Hematopoietic multipotent progenitor cell treated with erythropoietin and hydrocortisone succinate and interleukin-3 and kit ligand, for 4 days (in vitro differentiated cells): ENCODE results near the gene CDK14.

Source experiments
- DNase-seq: peaks from one replicate; pipeline ENCODE4 v3.0.0-alpha.2; 2015

The CDK14 gene

DNA sequence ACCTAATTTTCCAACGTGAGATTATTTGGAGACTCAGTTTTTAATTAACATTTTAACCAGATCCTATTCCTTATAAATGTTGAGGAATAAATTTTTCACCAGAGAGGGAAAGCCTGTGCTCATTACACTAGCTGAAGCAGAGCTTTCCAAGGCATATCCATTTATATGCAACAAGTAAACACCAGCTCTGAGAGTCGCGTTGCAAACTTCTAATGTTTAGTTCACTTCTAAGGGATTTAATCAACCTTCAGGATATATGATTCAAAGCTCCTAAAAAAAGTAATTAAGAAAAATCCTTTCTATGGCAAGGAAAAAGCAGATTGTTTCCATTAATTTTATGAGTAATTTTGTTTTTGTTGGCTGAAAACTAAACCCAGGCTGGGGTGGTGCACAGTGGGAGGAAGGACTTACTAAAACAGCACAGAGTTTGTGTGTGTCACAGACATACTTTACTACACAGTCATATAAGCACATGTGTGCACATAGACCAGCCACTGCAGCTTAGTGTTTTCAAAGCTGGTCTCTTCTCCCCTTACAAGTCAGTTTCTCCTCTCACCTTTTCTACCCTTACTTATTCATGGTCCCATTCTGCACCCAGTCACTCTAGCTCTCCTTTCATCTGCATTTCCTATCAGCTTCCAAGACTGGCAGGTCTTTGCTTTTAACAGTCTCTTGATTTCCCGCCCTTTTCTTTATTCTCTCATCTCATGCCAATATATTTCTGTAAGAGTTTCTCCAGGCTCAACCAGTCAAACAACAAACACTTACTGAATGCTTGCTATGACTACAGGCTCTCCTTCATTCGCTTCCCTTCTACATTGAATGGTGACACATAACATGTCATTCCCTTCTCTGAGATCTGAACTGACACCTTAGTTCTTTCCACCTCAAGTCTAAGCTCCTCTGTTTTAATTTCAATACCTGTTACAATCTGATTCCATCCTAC is 587.0 kb downstream of the CDK14 start:
- no peak for DNase-seq

DNA sequence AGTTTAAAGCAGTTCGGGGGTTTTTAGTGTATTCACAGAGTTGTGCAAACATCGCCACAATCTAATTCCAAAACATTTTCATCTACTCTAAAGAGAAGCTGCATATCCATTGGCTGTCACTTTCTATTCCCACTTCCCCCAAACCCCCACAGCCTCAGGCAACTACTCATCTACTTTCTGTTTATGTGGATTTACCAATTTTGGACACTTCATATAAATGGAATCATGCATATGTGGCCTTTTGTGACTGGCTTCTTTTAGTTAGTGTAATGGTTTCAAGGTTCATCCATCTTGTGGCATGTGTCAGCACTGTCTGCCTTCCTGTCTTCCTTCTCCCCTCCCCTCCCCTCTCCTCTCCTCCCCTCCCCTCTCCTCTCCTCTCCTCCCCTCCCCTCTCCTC is 589.6 kb downstream of the CDK14 start:
- DNase-seq: no peak

DNA sequence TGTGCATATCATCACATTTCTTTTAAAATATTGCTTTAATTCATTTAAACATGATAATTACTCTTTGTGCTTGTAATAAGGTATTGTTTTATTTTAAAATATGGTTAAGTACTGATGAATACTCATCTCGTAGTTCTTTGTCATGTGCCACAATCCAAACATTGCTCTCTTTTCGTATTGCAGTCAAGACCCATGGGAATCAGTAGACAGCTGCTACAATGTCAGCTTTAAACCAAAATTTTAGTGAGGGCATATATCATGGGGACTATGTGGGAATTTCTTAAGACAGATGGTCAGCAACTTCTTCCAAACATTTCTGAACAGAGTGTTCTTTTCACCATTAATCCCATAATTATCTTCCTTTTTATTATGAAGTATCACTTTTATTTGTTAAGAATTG is 590.9 kb downstream of the CDK14 start:
- no peak for DNase-seq

DNA sequence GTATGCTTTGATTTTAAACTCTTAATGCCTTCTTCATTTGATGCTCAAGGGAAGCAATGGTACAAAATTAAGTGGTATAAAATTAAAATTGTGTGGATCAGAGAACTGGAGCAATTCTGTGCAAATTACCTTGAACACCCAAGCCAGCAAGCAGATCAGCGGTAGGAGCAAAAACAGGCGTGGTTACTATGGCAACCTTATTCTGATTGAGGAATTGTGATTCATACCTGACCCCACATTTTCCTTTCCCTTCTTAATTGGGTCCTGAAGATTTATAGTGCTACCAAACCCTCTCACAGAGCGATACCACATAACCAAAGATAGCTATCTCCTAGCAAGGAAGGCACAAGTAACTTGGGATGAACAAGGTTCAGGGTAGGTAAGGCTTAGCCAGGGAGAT is 595.6 kb downstream of the CDK14 start:
- no peak for DNase-seq

- DNase-seq: no peak
Measured at GRCh38 chr7:91193141-91193540, 597.0 kb downstream of the CDK14 start.

GRCh38 chr7:91194841-91195240 is 598.7 kb downstream of the CDK14 start:
- DNase-seq: no peak

DNA sequence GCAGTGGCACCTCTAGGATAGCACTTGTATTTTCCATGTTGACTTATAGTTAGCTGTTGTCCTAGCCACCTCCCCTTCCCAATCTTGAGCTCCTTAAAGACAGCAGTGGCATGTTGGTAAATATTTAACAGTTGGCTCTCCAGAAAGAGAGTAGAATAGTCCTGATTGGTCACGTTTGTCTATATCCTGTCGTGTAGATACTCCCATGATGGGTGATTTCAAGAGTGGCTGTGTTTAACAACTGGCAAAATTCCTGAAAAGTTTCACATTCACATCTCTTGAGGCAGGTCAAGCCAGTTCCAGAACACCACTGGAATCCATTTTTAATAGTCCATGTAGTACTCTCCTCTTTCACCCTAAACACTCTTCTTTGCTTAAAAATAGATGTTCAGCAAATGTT is 599.9 kb downstream of the CDK14 start:
- no peak for DNase-seq

DNA sequence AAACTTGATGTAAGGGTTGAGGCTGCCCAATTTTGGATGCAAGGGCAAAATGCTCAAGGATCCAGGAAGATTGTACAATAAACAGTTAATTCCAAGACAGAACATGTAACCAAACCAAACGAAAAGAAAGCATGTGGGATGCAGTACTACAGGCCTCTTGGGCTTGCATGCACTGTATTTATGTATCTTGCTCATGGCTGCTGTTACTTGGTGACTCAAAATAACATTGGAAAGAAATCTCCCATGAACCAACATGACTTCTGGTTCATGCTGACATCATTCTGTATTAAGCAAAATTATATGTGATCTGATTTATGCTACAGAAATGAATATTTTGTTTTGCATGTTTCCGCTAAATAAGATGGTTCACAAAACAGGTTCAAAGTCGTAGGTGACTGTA is 602.2 kb downstream of the CDK14 start:
- DNase-seq: no peak

- DNase-seq: no peak
Measured at GRCh38 chr7:91199601-91200000, 603.5 kb downstream of the CDK14 start.

DNA sequence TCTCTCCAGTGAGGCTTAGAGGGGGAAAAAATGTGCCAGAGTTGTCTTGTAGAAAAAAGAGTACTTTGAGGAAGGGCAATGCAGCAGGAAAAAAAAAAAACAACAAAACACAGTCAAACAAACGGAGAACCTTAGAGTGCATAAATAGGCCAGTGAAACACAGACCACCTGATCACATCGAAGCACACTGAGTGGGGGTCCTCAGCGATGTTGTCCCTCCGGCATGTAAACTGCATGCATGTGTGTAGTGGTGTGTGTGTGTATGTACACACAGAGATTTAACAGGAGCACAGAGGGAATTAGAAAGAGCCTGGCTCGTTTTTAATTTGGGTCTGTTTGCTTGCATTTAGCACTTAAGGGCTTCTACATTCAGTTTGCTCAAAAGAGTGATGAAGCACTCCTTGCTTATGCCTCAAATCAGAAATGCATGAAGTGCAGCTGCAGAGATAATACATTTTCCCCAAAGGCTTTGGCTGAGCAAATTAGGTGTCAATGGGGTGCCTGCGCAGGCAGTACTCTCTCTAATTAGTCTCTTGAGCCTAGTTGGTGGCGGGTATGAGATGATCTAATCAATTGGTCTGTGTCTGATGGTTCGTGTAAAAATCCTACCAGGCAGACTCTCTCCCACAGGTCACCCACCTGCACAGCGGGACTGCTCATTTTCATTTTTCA is 605.5 kb downstream of the CDK14 start:
- no peak for DNase-seq

GRCh38 chr7:91206361-91206960 is 610.3 kb downstream of the CDK14 start:
- no peak for DNase-seq

- DNase-seq: no peak
Measured at GRCh38 chr7:91212582-91212981, 616.5 kb downstream of the CDK14 start.

DNA sequence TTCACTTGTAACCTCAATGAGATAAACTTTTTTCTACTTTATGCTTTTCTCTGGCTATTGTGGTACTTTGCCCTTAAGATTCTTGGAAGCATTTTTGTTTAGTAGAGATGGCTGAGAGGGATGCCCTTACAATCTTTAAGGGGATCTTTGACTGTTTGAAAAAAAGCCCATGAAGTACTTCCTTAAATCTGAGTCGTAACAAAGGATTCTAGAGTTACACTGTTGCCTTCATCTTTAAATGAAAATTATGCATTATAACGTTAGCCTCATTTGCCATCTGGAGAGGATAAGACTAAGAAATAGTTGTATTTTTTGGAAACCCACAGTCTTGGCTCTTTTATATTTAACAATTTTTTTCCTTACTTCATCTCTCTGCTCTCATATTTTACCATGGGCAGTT is 630.3 kb downstream of the CDK14 start:
- no peak for DNase-seq

- no peak for DNase-seq
Measured at GRCh38 chr7:91228327-91228726, 632.2 kb downstream of the CDK14 start.

- DNase-seq: no peak
Measured at GRCh38 chr7:91228927-91229558, 632.9 kb downstream of the CDK14 start.

DNA sequence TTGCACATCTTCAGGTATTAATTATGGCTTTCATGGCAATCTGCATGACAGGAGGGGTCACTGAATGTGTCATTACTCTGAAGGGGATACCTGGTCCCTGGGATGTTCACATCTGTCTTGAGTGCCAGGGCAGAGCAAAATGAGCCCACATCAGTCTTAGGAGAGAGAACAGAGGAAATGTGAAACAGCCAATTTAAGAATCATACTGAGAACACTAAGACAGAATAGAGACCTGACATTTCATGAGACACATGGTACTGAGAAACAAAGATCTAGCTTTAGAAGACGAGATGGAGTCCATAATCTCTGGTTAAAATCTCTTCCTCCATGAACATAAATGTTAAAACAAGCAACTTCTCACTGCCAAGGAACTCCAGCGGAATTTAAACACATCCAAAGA is 634.0 kb downstream of the CDK14 start:
- no peak for DNase-seq

DNA sequence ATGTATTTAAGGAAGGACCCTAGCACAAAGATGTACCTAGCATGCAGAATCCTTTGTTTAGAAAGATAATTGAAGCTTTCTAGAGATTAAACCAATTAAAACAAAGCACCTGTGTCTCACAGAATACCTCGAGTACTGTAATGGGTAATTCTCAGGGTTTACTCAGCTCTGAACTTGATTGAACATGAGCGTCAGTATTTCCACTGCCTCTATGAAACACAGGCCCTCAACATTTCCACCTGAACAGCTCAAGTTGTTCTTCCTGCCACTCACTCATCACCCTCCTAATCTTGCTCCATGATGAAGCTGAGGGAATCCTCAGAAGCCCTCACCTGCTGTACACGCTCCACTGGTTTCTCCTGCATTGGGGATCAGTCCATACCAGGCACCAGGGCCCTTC is 634.4 kb downstream of the CDK14 start:
- no peak for DNase-seq

GRCh38 chr7:91233212-91233611 is 637.1 kb downstream of the CDK14 start:
- no peak for DNase-seq

- no peak for DNase-seq
Measured at GRCh38 chr7:91235211-91235832, 639.2 kb downstream of the CDK14 start.

DNA sequence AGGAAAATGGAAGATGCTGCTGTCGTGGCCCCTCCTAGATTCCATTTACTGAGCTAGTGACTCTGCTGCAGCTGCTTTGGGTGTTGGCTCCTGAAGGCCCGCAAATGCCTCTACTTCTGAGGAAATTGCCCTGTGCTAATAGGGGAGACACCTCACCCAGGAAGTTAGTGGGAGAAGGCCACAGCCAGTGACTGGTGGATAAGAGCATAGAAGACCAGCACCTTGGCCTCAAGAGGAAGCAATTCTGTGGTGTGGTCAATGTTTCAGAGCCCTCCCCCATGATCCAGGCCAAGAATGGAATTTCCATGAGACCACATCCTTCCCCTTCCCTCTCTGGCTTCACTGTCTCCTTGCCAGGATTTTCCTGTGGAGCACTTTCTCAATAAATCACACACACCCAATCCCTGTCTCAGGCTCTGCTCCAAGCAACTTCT is 643.1 kb downstream of the CDK14 start:
- no peak for DNase-seq

- DNase-seq: no peak
Measured at GRCh38 chr7:91239772-91240171, 643.7 kb downstream of the CDK14 start.

- DNase-seq: peak; percentile 14
Measured at GRCh38 chr7:91240376-91240941, 644.3 kb downstream of the CDK14 start.
